DMS53 (cell line): ENCODE measurements around the gene MAEA.

Experiments
- DNase-seq: peaks from one replicate; lab custom pipeline; 2025; lab: John Stamatoyannopoulos, UW

Gene MAEA

GRCh38 chr4:1380368-1381151 is 90.9 kb downstream of the MAEA start:
- no peak for DNase-seq

DNA sequence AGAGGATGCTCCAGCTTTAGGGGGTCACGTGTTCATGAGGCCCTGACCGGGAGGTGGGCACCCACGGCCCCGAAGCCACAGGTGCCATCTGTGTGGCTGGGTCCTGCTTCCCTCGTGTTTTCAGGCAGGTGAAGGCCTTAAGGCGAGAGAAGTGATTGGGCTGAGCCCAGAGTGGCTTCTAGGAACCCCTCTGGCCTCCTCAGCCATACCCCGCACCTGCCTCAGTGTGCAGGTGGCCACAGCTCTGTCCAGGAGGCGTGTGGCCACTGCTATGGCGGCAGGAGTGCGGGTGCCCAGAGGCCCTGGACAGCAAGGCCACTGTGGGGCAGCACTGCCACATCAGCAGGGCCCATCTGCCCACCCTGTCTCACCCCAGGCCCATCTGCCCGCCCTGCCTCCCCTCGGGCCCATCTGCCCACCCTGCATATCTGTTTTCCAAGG is 91.5 kb downstream of the MAEA start:
- DNase-seq, result no peak

DNA sequence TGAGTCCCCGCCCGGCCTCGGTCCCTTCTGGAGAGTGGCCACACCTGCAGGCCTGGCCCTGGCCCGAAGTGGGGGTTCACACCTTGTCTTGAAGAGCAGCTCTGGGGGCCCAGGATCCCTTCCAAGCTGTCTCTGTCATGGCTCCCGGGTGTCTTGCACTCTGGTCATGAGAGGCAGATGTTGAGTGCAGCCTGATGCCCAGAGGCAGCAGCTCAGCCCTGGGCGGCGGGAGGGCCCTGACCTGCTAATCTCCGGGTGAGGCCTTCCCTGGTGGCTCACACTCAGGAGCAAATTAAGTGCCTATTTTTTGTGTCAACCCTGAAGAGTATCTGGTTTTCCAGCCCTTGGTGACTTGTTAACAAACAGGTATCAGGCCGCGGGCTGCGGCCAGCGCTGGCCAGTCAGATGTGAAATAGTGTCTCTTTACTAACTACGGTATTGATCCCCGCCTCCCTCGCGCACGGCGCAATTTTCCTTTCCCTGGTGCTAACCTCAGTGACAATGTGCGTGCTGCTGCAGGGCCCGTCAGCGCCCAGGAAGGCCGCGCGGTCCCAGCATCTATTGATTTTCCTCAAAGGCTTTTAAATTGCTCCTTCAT is 92.4 kb downstream of the MAEA start:
- no peak for DNase-seq

- no peak for DNase-seq
These were observed 93.4 kb downstream of the MAEA start for GRCh38 chr4:1382776-1383727.

- no peak for DNase-seq
These were observed 94.3 kb downstream of the MAEA start for GRCh38 chr4:1383728-1384591.

- no peak for DNase-seq
These were observed 95.1 kb downstream of the MAEA start for GRCh38 chr4:1384675-1385372.

DNA sequence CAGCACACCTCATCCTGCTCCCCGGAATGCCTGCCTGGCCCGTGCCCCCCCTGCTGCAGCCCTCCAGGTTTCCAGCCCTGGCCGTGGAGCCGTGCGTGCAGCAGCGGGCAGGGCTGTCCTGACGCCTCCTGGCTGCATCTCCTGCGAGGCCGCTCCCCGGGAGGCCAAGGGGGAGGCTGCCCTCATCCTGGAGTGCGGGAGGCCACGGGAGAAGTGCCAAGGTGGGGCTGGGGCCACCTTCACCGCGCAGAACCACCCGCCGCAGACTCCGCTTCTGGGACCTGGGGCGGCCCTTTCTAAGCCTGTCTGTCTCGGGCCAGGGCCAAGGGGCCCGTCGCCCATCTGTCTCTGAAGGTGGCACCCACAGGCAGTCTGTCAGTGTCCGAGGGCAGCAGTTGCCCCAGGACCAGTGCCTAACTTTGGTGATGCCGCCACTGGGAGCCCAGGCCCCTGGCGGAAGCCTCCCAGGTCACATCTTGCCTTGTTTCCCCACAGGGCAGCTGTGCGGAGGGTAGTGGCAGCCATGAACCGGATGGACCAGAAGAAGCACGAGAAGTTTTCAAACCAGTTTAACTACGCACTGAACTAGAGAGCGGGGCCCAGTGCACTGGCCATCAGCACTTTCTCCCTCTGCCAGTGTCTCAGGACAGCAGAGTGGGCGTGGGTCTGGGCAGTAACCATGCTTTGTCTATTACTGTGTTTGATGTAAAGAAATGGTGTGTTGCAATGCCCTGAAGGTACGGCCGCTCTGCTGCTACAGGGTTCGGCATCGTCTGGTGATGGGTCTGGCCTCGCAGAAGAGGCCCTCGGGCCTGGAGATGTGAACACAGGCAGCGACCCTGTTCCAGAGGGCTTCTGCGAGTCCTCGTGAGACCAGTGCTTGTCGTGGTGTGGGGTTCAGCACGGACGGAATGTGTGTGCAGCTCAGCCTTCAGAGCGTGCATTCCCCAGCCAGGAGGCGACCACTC is 96.0 kb downstream of the MAEA start:
- no peak for DNase-seq
